ENCODE results near the gene FLOT2.

Gene FLOT2

GRCh38 chr17:28916302-28916934, 18.9 kb upstream of the FLOT2 start:
- Histone ChIP-seq H3K36me3 (ENCODE audit: control insufficient read depth, insufficient read depth, low read length, severe bottlenecking) (peaks cover 92% of the 10 kb centered on the region), H3K27me3 (replicated peaks; ENCODE audit: control insufficient read depth, insufficient read depth, low read length) (no peaks in the 10 kb centered on the region), H3K9me3 (ENCODE audit: control insufficient read depth, low read length) (no peaks in the 10 kb centered on the region), H3K4me1 (ENCODE audit: control insufficient read depth, insufficient read depth, low read length) (peaks cover 9% of the 10 kb centered on the region), H3K4me3 (ENCODE audit: low read length) (no peak overlapping the region), H3K9ac (ENCODE audit: low read length) (no peak overlapping the region)
- peak; percentile 63 for DNase-seq (ENCODE audit: low read depth)

DNA sequence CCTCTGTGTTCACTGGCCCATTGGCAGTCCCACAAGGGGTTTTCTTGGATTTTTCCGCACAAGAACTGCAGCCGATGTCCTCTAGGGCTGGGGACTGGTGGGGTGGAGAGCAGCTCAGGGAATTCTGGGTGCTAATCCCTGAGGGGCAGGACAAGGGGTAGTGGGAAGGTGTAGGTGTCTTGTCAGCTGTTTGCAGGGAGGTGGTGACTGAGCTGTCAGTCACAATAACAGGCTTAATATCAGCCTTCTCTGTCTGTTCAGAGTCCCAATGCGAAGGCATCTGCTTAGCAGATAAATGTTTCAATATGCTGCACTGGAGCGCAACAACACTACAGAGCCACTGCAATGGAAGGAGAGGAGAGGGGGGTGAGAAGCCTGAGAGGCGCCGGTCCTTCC, 15.4 kb upstream of the FLOT2 start:
- Histone ChIP-seq H3K9ac (ENCODE audit: low read length) (no peak overlapping the region), H3K4me3 (ENCODE audit: low read length) (no peak overlapping the region), H3K36me3 (ENCODE audit: control insufficient read depth, insufficient read depth, low read length, severe bottlenecking) (peaks cover 96% of the 10 kb centered on the region), H3K9me3 (ENCODE audit: control insufficient read depth, low read length) (no peaks in the 10 kb centered on the region), H3K27me3 (replicated peaks; ENCODE audit: control insufficient read depth, insufficient read depth, low read length) (no peaks in the 10 kb centered on the region), H3K4me1 (ENCODE audit: control insufficient read depth, insufficient read depth, low read length) (peaks cover 21% of the 10 kb centered on the region)
- no peak for DNase-seq (ENCODE audit: low read depth)

- peaks cover 97% of the 10 kb centered on the region for H3K36me3 ChIP-seq (ENCODE audit: control insufficient read depth, insufficient read depth, low read length, severe bottlenecking)
- DNase-seq (ENCODE audit: low read depth), result no peak
These were observed 14.9 kb upstream of the FLOT2 start for GRCh38 chr17:28912281-28912937.

GRCh38 chr17:28911411-28912045, 14.0 kb upstream of the FLOT2 start:
- no peaks in the 10 kb centered on the region for H3K9me3 ChIP-seq (ENCODE audit: control insufficient read depth, low read length)
- H3K9ac ChIP-seq (ENCODE audit: low read length), result no peak overlapping the region
- peaks cover 97% of the 10 kb centered on the region for H3K36me3 ChIP-seq (ENCODE audit: control insufficient read depth, insufficient read depth, low read length, severe bottlenecking)
- no peak overlapping the region for H3K4me3 ChIP-seq (ENCODE audit: low read length)
- peaks cover 20% of the 10 kb centered on the region for H3K4me1 ChIP-seq (ENCODE audit: control insufficient read depth, insufficient read depth, low read length)
- H3K27me3 ChIP-seq (replicated peaks; ENCODE audit: control insufficient read depth, insufficient read depth, low read length), result no peaks in the 10 kb centered on the region
- DNase-seq (ENCODE audit: low read depth), result no peak

More at GRCh38 chr17:28912281-28912937, 14.9 kb upstream of the FLOT2 start:
- Histone ChIP-seq H3K9me3 (ENCODE audit: control insufficient read depth, low read length) (no peaks in the 10 kb centered on the region), H3K4me1 (ENCODE audit: control insufficient read depth, insufficient read depth, low read length) (peaks cover 21% of the 10 kb centered on the region), H3K4me3 (ENCODE audit: low read length) (no peak overlapping the region), H3K27me3 (replicated peaks; ENCODE audit: control insufficient read depth, insufficient read depth, low read length) (no peaks in the 10 kb centered on the region), H3K9ac (ENCODE audit: low read length) (no peak overlapping the region)

DNA sequence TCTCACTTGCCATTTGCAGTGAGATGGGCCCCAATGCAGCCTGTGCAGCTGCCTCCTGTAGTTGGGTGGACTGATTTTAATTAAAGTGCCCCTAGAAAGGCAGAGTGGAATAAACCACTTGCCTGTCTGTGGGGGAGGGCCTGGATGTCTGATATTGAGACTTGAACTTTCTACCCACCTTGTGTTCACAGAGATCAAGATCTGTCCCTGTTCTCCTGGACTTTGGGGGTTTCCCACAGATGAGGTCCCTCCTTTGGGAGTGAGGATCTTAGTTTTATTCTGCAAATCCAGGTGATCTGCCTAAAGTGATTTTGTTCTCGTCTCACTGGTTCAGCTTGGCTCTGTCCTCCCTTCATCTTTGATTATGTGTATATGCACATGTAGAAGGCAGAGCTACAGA, 13.0 kb upstream of the FLOT2 start:
- no peak for DNase-seq (ENCODE audit: low read depth)
- H3K36me3 ChIP-seq (ENCODE audit: control insufficient read depth, insufficient read depth, low read length, severe bottlenecking), result peaks cover 97% of the 10 kb centered on the region
- H3K9me3 ChIP-seq (ENCODE audit: control insufficient read depth, low read length), result no peaks in the 10 kb centered on the region
- no peaks in the 10 kb centered on the region for H3K27me3 ChIP-seq (replicated peaks; ENCODE audit: control insufficient read depth, insufficient read depth, low read length)
- H3K4me3 ChIP-seq (ENCODE audit: low read length), result no peak overlapping the region
- H3K4me1 ChIP-seq (ENCODE audit: control insufficient read depth, insufficient read depth, low read length), result peaks cover 20% of the 10 kb centered on the region
- no peak overlapping the region for H3K9ac ChIP-seq (ENCODE audit: low read length)

DNA sequence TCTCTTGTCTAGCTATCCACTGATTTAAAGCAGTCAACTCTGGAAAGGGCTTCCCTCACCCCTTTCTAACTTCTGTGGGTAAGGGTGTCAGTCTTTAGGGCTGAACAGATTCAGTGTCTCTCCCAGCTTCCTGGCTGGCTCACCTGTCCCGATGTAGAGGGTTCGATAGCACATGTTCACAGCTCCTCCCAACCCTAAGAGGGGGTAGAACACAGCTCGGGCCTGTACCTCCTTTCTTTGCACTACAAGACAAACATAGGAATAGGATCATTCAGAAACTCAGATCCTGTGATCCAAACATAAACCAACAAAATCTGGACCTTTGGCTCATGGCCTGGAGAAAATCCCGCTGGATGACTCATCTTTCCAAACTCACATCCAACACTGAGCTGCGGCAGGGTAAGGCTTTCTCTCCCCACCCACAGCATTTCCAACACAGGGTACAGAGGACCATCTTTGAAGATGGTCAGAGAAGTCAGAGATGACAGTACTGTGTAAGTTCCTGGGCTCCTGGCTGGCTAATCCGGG, 11.2 kb upstream of the FLOT2 start:
- DNase-seq (ENCODE audit: low read depth), result peak; percentile 80
- peak overlapping the region; percentile 70 for H3K9ac ChIP-seq (ENCODE audit: low read length)
- peak overlapping the region; percentile 42 for H3K4me3 ChIP-seq (ENCODE audit: low read length)
- H3K4me1 ChIP-seq (ENCODE audit: control insufficient read depth, insufficient read depth, low read length), result peaks cover 20% of the 10 kb centered on the region
- no peaks in the 10 kb centered on the region for H3K27me3 ChIP-seq (replicated peaks; ENCODE audit: control insufficient read depth, insufficient read depth, low read length)
- no peaks in the 10 kb centered on the region for H3K9me3 ChIP-seq (ENCODE audit: control insufficient read depth, low read length)
- peaks cover 84% of the 10 kb centered on the region for H3K36me3 ChIP-seq (ENCODE audit: control insufficient read depth, insufficient read depth, low read length, severe bottlenecking)

- no peaks in the 10 kb centered on the region for H3K27me3 ChIP-seq (replicated peaks; ENCODE audit: control insufficient read depth, insufficient read depth, low read length)
- no peaks in the 10 kb centered on the region for H3K9me3 ChIP-seq (ENCODE audit: control insufficient read depth, low read length)
- peak; percentile 60 for DNase-seq (ENCODE audit: low read depth)
- peak overlapping the region; percentile 70 for H3K9ac ChIP-seq (ENCODE audit: low read length)
- H3K4me3 ChIP-seq (ENCODE audit: low read length), result peak overlapping the region; percentile 42
- peaks cover 25% of the 10 kb centered on the region for H3K4me1 ChIP-seq (ENCODE audit: control insufficient read depth, insufficient read depth, low read length)
- H3K36me3 ChIP-seq (ENCODE audit: control insufficient read depth, insufficient read depth, low read length, severe bottlenecking), result peaks cover 76% of the 10 kb centered on the region
These were observed 10.4 kb upstream of the FLOT2 start for GRCh38 chr17:28907709-28908475.

GRCh38 chr17:28906706-28907438, 9.3 kb upstream of the FLOT2 start:
- DNase-seq (ENCODE audit: low read depth), result no peak

DNA sequence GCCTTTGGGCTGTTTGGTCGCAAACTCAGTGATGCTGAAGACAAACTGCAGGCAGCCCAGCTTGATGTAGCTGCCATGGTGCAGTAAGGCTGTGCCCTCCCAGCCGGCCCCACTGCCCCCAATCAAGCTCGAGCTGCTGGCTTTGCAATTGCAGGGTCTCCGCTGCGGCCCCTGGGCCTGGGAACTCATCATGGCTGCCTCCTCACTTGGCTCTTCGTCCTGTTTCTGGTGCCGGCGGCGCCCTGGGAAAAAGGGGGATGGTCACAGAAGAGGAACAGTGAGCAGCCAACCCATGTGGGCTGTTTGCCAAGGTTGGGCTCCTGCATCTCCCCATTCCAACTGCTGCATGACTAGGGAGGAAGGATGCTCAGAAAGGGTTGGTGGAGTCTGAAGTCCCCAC, 8.7 kb upstream of the FLOT2 start:
- H3K36me3 ChIP-seq (ENCODE audit: control insufficient read depth, insufficient read depth, low read length, severe bottlenecking), result peaks cover 60% of the 10 kb centered on the region

More at GRCh38 chr17:28906706-28907438, 9.3 kb upstream of the FLOT2 start:
- H3K27me3 ChIP-seq (replicated peaks; ENCODE audit: control insufficient read depth, insufficient read depth, low read length), result no peaks in the 10 kb centered on the region
- H3K36me3 ChIP-seq (ENCODE audit: control insufficient read depth, insufficient read depth, low read length, severe bottlenecking), result peaks cover 66% of the 10 kb centered on the region
- H3K9ac ChIP-seq (ENCODE audit: low read length), result peak overlapping the region; percentile 70
- no peaks in the 10 kb centered on the region for H3K9me3 ChIP-seq (ENCODE audit: control insufficient read depth, low read length)
- H3K4me3 ChIP-seq (ENCODE audit: low read length), result no peak overlapping the region
- peaks cover 25% of the 10 kb centered on the region for H3K4me1 ChIP-seq (ENCODE audit: control insufficient read depth, insufficient read depth, low read length)

DNA sequence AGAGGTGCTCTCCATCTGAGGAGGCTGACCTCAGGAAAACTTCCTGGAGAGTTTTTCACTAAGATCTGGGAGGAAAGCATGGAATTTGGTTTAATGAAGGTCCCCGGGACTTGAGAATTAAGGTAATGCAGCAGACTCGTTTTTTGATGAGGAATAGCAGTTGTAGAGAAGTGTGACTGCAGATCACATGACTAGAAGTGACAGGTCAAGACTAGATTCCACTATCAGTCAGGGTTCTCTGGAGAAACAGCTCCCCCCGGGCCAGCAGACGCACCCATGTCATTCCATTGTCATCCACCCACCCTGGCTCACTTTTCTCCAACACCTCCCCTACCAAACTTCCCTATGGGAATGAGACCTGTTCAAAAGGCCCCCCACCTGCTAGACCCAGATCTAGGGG, 7.3 kb upstream of the FLOT2 start:
- Histone ChIP-seq H3K36me3 (ENCODE audit: control insufficient read depth, insufficient read depth, low read length, severe bottlenecking) (peaks cover 45% of the 10 kb centered on the region), H3K9ac (ENCODE audit: low read length) (no peak overlapping the region)
- DNase-seq (ENCODE audit: low read depth), result no peak

More for the DNA sequence above, 8.7 kb upstream of the FLOT2 start:
- no peak overlapping the region for H3K4me3 ChIP-seq (ENCODE audit: low read length)
- DNase-seq (ENCODE audit: low read depth), result no peak
- no peak overlapping the region for H3K9ac ChIP-seq (ENCODE audit: low read length)
- no peaks in the 10 kb centered on the region for H3K27me3 ChIP-seq (replicated peaks; ENCODE audit: control insufficient read depth, insufficient read depth, low read length)
- no peaks in the 10 kb centered on the region for H3K9me3 ChIP-seq (ENCODE audit: control insufficient read depth, low read length)
- H3K4me1 ChIP-seq (ENCODE audit: control insufficient read depth, insufficient read depth, low read length), result peaks cover 25% of the 10 kb centered on the region

More for the DNA sequence above, 7.3 kb upstream of the FLOT2 start:
- Histone ChIP-seq H3K4me1 (ENCODE audit: control insufficient read depth, insufficient read depth, low read length) (peaks cover 25% of the 10 kb centered on the region), H3K9me3 (ENCODE audit: control insufficient read depth, low read length) (no peaks in the 10 kb centered on the region), H3K4me3 (ENCODE audit: low read length) (no peak overlapping the region), H3K27me3 (replicated peaks; ENCODE audit: control insufficient read depth, insufficient read depth, low read length) (no peaks in the 10 kb centered on the region)

Measured in adipocyte (in vitro differentiated cells).